ENCODE data around the gene SLC12A8. TPM values are rescaled to one million over a fixed set of nuclear protein-coding genes. Genes with fewer than 3 reads are reported as not detected.

Gene SLC12A8
- total and polyA plus RNA-seq, 4 donors, result 1.1 to 2.6 (median 1.4) TPM; not detected in 1

- Histone ChIP-seq H3K27ac (ENCODE audit: low read depth in 1 of 2, low read length in 2 of 2) (no peak overlapping the region), H3K9me3 (ENCODE audit: control insufficient read depth, low read length) (no peaks in the 10 kb centered on the region), H3K27me3 (ENCODE audit: control insufficient read depth in 1 of 2, insufficient read depth in 2 of 2, low read length in 1 of 2) (no peaks in the 10 kb centered on the region), H3K36me3 (ENCODE audit: control insufficient read depth in 1 of 2, insufficient read depth in 2 of 2, low read length in 1 of 2) (no peaks in the 10 kb centered on the region), H3K4me1 (ENCODE audit: control insufficient read depth in 1 of 2, insufficient read depth in 2 of 2, low read length in 2 of 2) (peaks cover 5 to 8% of the 10 kb centered on the region in 2 donors), H3K4me3 (ENCODE audit: low read length in 2 of 2) (no peak overlapping the region)
- WGBS, 2 donors, result 89 to 90% methylated on average over 7 of the region's 7 CpGs
- ATAC-seq (ENCODE audit: low FRiP score) (no peak), DNase-seq (no peak)
- intact Hi-C loops (cut with DNase I), result loop anchor here in 1 of 2 donors (5.0 kb wide), 1 partner anchor 48 kb away; no protein-coding TSS in a partner anchor
Observed at GRCh38 chr3:125059488-125060245, 152.9 kb downstream of the SLC12A8 start.

- intact Hi-C loops (cut with DNase I), result loop anchor here in 1 of 2 donors (5.0 kb wide), 1 partner anchor 48 kb away; no protein-coding TSS in a partner anchor
- no peak overlapping the region for H3K4me3 ChIP-seq (ENCODE audit: low read length in 2 of 2)
- peak overlapping the region in 1 of 2 donors; percentile 28 for H3K27ac ChIP-seq (ENCODE audit: low read depth in 1 of 2, low read length in 2 of 2)
- H3K9me3 ChIP-seq (ENCODE audit: control insufficient read depth, low read length), result no peaks in the 10 kb centered on the region
- WGBS, 2 donors, result 96 to 97% methylated on average over 3 of the region's 3 CpGs
- H3K27me3 ChIP-seq (ENCODE audit: control insufficient read depth in 1 of 2, insufficient read depth in 2 of 2, low read length in 1 of 2), result no peaks in the 10 kb centered on the region
- DNase-seq (no peak), ATAC-seq (ENCODE audit: low FRiP score) (no peak)
- no peaks in the 10 kb centered on the region for H3K36me3 ChIP-seq (ENCODE audit: control insufficient read depth in 1 of 2, insufficient read depth in 2 of 2, low read length in 1 of 2)
- H3K4me1 ChIP-seq (ENCODE audit: control insufficient read depth in 1 of 2, insufficient read depth in 2 of 2, low read length in 2 of 2), result peaks cover 5 to 8% of the 10 kb centered on the region in 2 donors
Observed at GRCh38 chr3:125058959-125059358, 153.6 kb downstream of the SLC12A8 start.

- ATAC-seq (ENCODE audit: low FRiP score) (no peak), DNase-seq (no peak)
- Histone ChIP-seq H3K27ac (ENCODE audit: low read depth in 1 of 2, low read length in 2 of 2) (no peak overlapping the region), H3K36me3 (ENCODE audit: control insufficient read depth in 1 of 2, insufficient read depth in 2 of 2, low read length in 1 of 2) (no peaks in the 10 kb centered on the region), H3K27me3 (ENCODE audit: control insufficient read depth in 1 of 2, insufficient read depth in 2 of 2, low read length in 1 of 2) (no peaks in the 10 kb centered on the region), H3K9me3 (ENCODE audit: control insufficient read depth, low read length) (no peaks in the 10 kb centered on the region), H3K4me1 (ENCODE audit: control insufficient read depth in 1 of 2, insufficient read depth in 2 of 2, low read length in 2 of 2) (peaks cover 5 to 9% of the 10 kb centered on the region in 2 donors), H3K4me3 (ENCODE audit: low read length in 2 of 2) (no peak overlapping the region)
- WGBS, 2 donors, result 95 to 96% methylated on average over 3 of the region's 3 CpGs
- intact Hi-C loops (cut with DNase I), result loop anchor here in 1 of 2 donors (5.0 kb wide), 1 partner anchor 49 kb away; no protein-coding TSS in a partner anchor
Observed at GRCh38 chr3:125058529-125058928, 154.0 kb downstream of the SLC12A8 start.

DNA sequence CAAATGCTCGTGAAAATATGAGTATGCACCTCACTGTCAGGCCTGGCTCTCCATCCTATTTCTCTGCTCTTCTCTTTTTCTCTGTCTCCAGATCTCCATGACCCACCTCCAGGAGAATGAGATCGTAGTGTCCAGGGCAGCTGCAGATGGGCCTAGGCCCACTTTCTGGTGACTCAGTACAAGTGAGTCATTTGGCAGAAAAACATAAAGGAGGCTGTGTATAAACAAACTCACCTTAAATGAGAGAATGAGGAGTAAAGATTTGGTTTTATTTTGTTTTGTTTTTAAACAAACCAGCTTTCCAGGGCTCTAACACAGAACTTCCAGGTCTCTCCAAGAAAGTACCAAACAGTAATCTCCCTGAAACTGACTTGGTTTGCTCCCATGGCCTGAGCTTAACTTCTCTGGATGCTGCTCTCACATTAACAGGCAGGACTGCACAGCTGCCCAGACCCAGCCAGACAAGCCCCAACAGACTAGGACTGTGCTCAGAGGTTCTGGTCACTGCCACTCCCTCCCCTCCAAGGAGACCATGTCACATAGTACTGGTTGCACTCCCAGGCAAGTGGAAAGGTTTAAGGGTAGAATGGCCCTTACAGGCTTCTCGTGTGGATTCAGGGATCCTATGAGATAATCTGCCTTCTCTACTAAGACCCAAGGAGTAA is 155.2 kb downstream of the SLC12A8 start:
- intact Hi-C loops (cut with DNase I), result loop anchor here in 1 of 2 donors (2.0 to 5.0 kb wide), 2 partner anchors 50 to 85 kb away; no protein-coding TSS in a partner anchor
- ATAC-seq (ENCODE audit: low FRiP score), result no peak

GRCh38 chr3:125055913-125056745 is 156.4 kb downstream of the SLC12A8 start, which contains the start of gene HEG1:
Gene HEG1 (minus strand): TSS chr3:125055997. CDS start chr3:125055890, 107 bp downstream.
- no peaks in the 10 kb centered on the region for H3K27me3 ChIP-seq (ENCODE audit: control insufficient read depth in 1 of 2, insufficient read depth in 2 of 2, low read length in 1 of 2)
- 1% methylated on average over 48 to 67 of the region's 67 CpGs for WGBS, 2 donors
- H3K4me3 ChIP-seq (ENCODE audit: low read length in 2 of 2), result peak within 1 kb of the TSS; percentile 98
- intact Hi-C loops (cut with DNase I), result loop anchor here in 1 of 2 donors (2.0 to 5.0 kb wide), 2 partner anchors 51 to 87 kb away; no protein-coding TSS in a partner anchor
- no peaks in the 10 kb centered on the region for H3K9me3 ChIP-seq (ENCODE audit: control insufficient read depth, low read length)
- peak within 1 kb of the TSS; percentile 97 to 99 for H3K27ac ChIP-seq (ENCODE audit: low read depth in 1 of 2, low read length in 2 of 2)
- H3K36me3 ChIP-seq (ENCODE audit: control insufficient read depth in 1 of 2, insufficient read depth in 2 of 2, low read length in 1 of 2), result no peaks in the 10 kb centered on the region
- ATAC-seq (ENCODE audit: low FRiP score), result peak; percentile 92
- peaks cover 6 to 11% of the 10 kb centered on the region in 2 donors for H3K4me1 ChIP-seq (ENCODE audit: control insufficient read depth in 1 of 2, insufficient read depth in 2 of 2, low read length in 2 of 2)
- peak; percentile 95 to 97 for DNase-seq

More for the DNA sequence above, 155.2 kb downstream of the SLC12A8 start:
- no peaks in the 10 kb centered on the region for H3K27me3 ChIP-seq (ENCODE audit: control insufficient read depth in 1 of 2, insufficient read depth in 2 of 2, low read length in 1 of 2)
- no peaks in the 10 kb centered on the region for H3K9me3 ChIP-seq (ENCODE audit: control insufficient read depth, low read length)
- no peaks in the 10 kb centered on the region for H3K36me3 ChIP-seq (ENCODE audit: control insufficient read depth in 1 of 2, insufficient read depth in 2 of 2, low read length in 1 of 2)
- DNase-seq, result no peak
- peak overlapping the region; percentile 38 to 91 for H3K27ac ChIP-seq (ENCODE audit: low read depth in 1 of 2, low read length in 2 of 2)
- H3K4me3 ChIP-seq (ENCODE audit: low read length in 2 of 2), result no peak overlapping the region
- WGBS, 2 donors, result 51 to 55% methylated on average over 3 of the region's 3 CpGs
- H3K4me1 ChIP-seq (ENCODE audit: control insufficient read depth in 1 of 2, insufficient read depth in 2 of 2, low read length in 2 of 2), result peaks cover 6 to 9% of the 10 kb centered on the region in 2 donors

DNA sequence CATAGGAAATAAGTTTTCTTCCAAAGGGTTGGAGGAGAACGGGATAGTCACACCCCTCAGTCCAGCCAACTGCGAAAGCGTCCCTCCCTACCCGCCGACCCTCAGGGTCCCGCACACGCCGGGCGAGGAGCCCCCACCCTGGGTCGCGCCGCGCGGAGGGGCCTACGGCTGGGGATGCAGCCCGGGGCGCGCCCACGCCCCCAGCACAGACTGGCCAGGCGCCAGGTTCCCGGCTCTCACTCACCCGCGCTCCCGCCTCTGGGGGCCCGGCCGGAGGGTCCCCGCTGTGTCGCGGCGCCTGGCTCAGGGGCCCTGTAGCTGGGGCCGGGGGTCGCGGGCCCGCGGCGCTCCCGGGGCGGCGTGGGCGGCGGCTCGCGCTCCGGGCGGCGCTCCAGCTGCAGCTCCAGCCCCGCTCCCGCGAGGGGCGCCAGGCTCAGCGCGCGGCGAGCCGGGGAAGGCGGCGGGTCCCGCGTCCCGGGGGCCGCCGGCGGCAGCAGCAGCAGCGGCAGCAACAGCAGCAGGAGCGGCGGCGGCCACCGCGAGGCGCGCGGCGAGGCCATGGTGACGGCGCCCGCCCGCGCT is 157.1 kb downstream of the SLC12A8 start:
- 0% methylated on average over 45 to 78 of the region's 78 CpGs for WGBS, 2 donors
- ATAC-seq (ENCODE audit: low FRiP score) (peak; percentile 19), DNase-seq (peak; percentile 64 to 85)

DNA sequence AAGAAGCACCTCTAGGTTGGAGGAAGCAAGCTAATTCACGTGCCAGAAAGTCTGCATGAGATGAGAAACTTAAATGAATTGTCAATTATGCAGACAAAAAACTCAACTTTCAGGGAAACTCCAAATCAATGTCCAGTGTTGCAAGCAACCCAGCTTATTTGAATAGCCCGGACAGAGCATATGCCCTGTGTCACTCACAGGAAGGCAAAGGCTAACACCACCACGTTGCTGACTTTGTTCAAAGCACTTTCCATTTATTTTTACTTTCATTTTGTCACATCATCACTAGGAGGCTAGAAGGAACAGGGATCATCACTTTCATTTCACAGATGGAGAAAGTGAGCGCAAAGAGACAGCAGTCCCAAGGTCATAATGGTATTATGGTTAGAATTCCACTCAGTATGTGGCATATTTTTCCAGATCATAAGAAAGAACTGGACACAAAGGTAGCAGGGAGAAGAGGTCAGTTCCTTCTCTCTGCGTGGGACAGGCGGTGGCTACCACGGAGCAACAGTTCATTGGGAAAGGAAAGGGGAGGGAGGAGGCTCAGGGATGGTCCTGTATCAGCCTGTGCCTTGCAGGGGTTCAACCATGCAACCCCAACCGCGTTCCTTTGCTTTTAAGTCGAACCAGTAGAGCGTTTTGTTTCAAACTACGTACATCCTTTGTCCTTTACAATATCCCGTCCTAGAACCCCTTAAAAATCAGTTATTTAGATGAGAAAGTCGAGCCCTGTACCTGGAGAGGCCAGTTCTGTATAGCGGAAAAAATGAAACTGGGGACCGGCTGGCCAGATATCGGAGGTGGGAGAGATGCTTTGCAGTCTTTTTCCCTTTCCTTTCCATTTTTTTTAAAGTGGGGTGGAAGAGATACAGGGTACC is 157.9 kb downstream of the SLC12A8 start:
- no peak for DNase-seq
- Histone ChIP-seq H3K27ac (ENCODE audit: low read depth in 1 of 2, low read length in 2 of 2) (peak overlapping the region; percentile 97 to 99), H3K27me3 (ENCODE audit: control insufficient read depth in 1 of 2, insufficient read depth in 2 of 2, low read length in 1 of 2) (no peaks in the 10 kb centered on the region), H3K9me3 (ENCODE audit: control insufficient read depth, low read length) (no peaks in the 10 kb centered on the region), H3K36me3 (ENCODE audit: control insufficient read depth in 1 of 2, insufficient read depth in 2 of 2, low read length in 1 of 2) (no peaks in the 10 kb centered on the region), H3K4me1 (ENCODE audit: control insufficient read depth in 1 of 2, insufficient read depth in 2 of 2, low read length in 2 of 2) (peaks cover 6 to 12% of the 10 kb centered on the region in 2 donors), H3K4me3 (ENCODE audit: low read length in 2 of 2) (peak overlapping the region; percentile 98)
- intact Hi-C loops (cut with DNase I), result loop anchor here in 1 of 2 donors (5.0 kb wide), 1 partner anchor 53 kb away; no protein-coding TSS in a partner anchor
- ATAC-seq (ENCODE audit: low FRiP score), result no peak
- whole genome bisulfite sequencing, 2 donors, result 1% methylated on average over 17 of the region's 17 CpGs

More for the DNA sequence above, 157.1 kb downstream of the SLC12A8 start:
- Histone ChIP-seq H3K27ac (ENCODE audit: low read depth in 1 of 2, low read length in 2 of 2) (peak overlapping the region; percentile 97 to 99), H3K4me1 (ENCODE audit: control insufficient read depth in 1 of 2, insufficient read depth in 2 of 2, low read length in 2 of 2) (peaks cover 6 to 12% of the 10 kb centered on the region in 2 donors), H3K36me3 (ENCODE audit: control insufficient read depth in 1 of 2, insufficient read depth in 2 of 2, low read length in 1 of 2) (no peaks in the 10 kb centered on the region), H3K27me3 (ENCODE audit: control insufficient read depth in 1 of 2, insufficient read depth in 2 of 2, low read length in 1 of 2) (no peaks in the 10 kb centered on the region), H3K4me3 (ENCODE audit: low read length in 2 of 2) (peak overlapping the region; percentile 98), H3K9me3 (ENCODE audit: control insufficient read depth, low read length) (no peaks in the 10 kb centered on the region)
- intact Hi-C loops (cut with DNase I), result loop anchor here in 1 of 2 donors (5.0 kb wide), 1 partner anchor 52 kb away; no protein-coding TSS in a partner anchor
